BE2C (cell line): ENCODE results near the gene MAN2A2. TPM values are rescaled to one million over a fixed set of nuclear protein-coding genes. Genes with fewer than 3 reads are reported as not detected.
A peak's percentile ranks its signal among the peaks of the same experiment; 100 is the strongest.

ENCODE experiments used
- DNase-seq: peaks from one replicate; pipeline ENCODE4 v3.0.0-alpha.2; 2020
- H3K27me3 ChIP-seq: fragments of 250-450 bp; sonication (Bioruptor Pico); 2 replicates; pipeline ENCODE4 v1.5.1; 2020; ENCODE audit warnings: mild to moderate bottlenecking
- H3K36me3 ChIP-seq: fragments of 250-450 bp; sonication (Bioruptor Pico); 2 replicates; pipeline ENCODE4 v1.5.1; 2020; ENCODE audit warnings: mild to moderate bottlenecking
- H3K4me1 ChIP-seq: fragments of 250-450 bp; sonication (Bioruptor Pico); 2 replicates; pipeline ENCODE4 v1.5.1; 2020
- H3K4me3 ChIP-seq: 2 replicates; pipeline ENCODE4 v1.5.1; 2011; ENCODE audit warnings: low read depth, low read length
- H3K9me3 ChIP-seq: fragments of 250-450 bp; sonication (Bioruptor Pico); 2 replicates; pipeline ENCODE4 v1.5.1; 2020
- polyA plus RNA-seq: library from polyadenylated mRNA; unstranded; fragments of >200 nt; gene quantifications from one replicate; pipeline ENCODE4 v1.2.1, GENCODE V29; 2012; ENCODE audit warnings: low read depth, missing spikeins; ENCODE audit not compliant: insufficient read length, insufficient read depth
- TF ChIP-seq, protein P1 (sequence below): IDR thresholded peaks from 2 replicates; pipeline ENCODE4 v1.5.1; 2012; ENCODE audit warnings: mild to moderate bottlenecking, low read depth, low read length

MAN2A2 gene
- 111 TPM for polyA plus RNA-seq

- TF ChIP-seq, protein P1, sequence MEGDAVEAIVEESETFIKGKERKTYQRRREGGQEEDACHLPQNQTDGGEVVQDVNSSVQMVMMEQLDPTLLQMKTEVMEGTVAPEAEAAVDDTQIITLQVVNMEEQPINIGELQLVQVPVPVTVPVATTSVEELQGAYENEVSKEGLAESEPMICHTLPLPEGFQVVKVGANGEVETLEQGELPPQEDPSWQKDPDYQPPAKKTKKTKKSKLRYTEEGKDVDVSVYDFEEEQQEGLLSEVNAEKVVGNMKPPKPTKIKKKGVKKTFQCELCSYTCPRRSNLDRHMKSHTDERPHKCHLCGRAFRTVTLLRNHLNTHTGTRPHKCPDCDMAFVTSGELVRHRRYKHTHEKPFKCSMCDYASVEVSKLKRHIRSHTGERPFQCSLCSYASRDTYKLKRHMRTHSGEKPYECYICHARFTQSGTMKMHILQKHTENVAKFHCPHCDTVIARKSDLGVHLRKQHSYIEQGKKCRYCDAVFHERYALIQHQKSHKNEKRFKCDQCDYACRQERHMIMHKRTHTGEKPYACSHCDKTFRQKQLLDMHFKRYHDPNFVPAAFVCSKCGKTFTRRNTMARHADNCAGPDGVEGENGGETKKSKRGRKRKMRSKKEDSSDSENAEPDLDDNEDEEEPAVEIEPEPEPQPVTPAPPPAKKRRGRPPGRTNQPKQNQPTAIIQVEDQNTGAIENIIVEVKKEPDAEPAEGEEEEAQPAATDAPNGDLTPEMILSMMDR, result no peak
Measured at GRCh38 chr15:90902840-90903732, at the start of gene MAN2A2. Gene MAN2A2, plus strand, starts transcription at chr15:90903302. Its CDS starts 906 bp downstream, at chr15:90904208.

GRCh38 chr15:90855139-90855538 lies 48.0 kb upstream of the MAN2A2 start:
- Histone ChIP-seq H3K27me3 (no peaks in the 10 kb centered on the region), H3K9me3 (no peaks in the 10 kb centered on the region), H3K4me3 (no peak overlapping the region), H3K4me1 (no peaks in the 10 kb centered on the region), H3K36me3 (no peaks in the 10 kb centered on the region)
- no peak for DNase-seq
- TF ChIP-seq, protein P1, result no peak

More at GRCh38 chr15:90902840-90903732, at the start of gene MAN2A2:
- Histone ChIP-seq H3K27me3 (no peaks in the 10 kb centered on the region), H3K36me3 (peaks cover 21% of the 10 kb centered on the region), H3K4me3 (peak within 1 kb of the TSS; percentile 83), H3K4me1 (no peaks in the 10 kb centered on the region), H3K9me3 (no peaks in the 10 kb centered on the region)
- DNase-seq, result peak; percentile 60

DNA sequence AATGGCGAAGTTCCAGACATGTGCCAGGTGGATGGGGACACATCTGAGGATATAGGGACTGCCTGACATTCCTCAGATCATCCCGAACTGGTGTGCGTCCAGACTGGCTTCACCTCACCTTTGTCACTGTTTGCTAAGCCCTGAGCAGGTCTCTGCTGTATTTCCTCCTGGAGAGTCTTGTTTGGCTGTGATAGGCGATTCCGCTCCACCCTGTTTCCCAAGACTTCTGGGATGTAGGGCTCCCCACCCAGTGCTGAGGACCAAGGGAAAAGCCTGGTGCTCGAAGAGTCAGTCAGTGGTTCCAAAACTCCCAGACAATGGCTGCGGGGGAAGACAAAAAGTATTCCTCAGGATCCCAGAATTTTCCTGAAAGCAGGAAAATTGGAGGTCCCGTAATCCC lies 45.8 kb upstream of the MAN2A2 start:
- no peaks in the 10 kb centered on the region for H3K9me3 ChIP-seq
- no peaks in the 10 kb centered on the region for H3K27me3 ChIP-seq
- no peak overlapping the region for H3K4me3 ChIP-seq
- TF ChIP-seq, protein P1, result no peak
- H3K36me3 ChIP-seq, result no peaks in the 10 kb centered on the region
- DNase-seq, result no peak
- no peaks in the 10 kb centered on the region for H3K4me1 ChIP-seq

DNA sequence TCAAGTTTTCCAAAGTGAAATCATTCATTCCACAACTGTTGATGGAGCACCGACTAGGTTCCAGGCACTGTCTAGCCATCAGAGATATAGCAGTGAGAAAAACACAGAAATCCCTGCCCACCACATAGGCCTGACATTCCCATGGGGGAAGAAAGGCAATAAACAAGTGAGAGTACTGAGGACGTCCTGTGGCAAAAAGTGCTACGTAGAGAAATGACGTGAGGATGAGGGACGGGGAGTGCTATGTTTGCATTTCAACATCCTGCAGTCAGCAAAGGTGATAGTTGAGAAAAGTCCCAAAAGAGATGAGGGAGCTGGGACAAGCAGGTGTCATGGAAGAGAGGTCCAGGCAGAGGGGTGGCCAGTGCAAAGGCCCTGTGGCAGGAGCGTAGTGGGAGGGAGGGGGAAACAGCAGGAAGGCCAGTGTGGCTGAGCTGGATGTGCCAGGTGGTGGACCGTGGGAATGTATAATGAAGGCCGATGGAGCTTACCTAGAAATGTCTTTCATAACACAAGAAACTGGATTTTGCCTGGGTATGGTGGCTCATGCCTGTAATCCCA lies 45.1 kb upstream of the MAN2A2 start:
- H3K9me3 ChIP-seq, result no peaks in the 10 kb centered on the region
- no peaks in the 10 kb centered on the region for H3K27me3 ChIP-seq
- no peaks in the 10 kb centered on the region for H3K4me1 ChIP-seq
- H3K36me3 ChIP-seq, result no peaks in the 10 kb centered on the region
- DNase-seq, result no peak
- no peak overlapping the region for H3K4me3 ChIP-seq
- TF ChIP-seq, protein P1, result no peak

- Histone ChIP-seq H3K36me3 (no peaks in the 10 kb centered on the region), H3K27me3 (no peaks in the 10 kb centered on the region), H3K4me3 (no peak overlapping the region), H3K9me3 (no peaks in the 10 kb centered on the region), H3K4me1 (no peaks in the 10 kb centered on the region)
- TF ChIP-seq, protein P1, result no peak
- DNase-seq, result no peak
Measured at GRCh38 chr15:90859234-90860131, 43.6 kb upstream of the MAN2A2 start.
